ENCODE measurements around the gene ST3GAL2.
"Not testable (repeated sequence)": the region's sequence is repeated elsewhere in the genome, so short reads cannot be mapped to it uniquely, and the experiment has no call there.

Gene ST3GAL2

GRCh38 chr16:70453117-70453891, 14.4 kb upstream of the ST3GAL2 start:
- ATAC-seq (no peak), DNase-seq (ENCODE audit: low spot score in 2 of 2) (no peak)
- H3K4me3 Mint-ChIP-seq = peak overlapping the region; percentile 81
- no peaks in the 10 kb centered on the region for H3K36me3 Mint-ChIP-seq
- H3K4me1 Mint-ChIP-seq = peaks cover 13% of the 10 kb centered on the region
- H3K9me3 Mint-ChIP-seq = no peaks in the 10 kb centered on the region
- peak overlapping the region; percentile 94 for H3K27ac Mint-ChIP-seq

GRCh38 chr16:70451004-70451340, 12.1 kb upstream of the ST3GAL2 start:
- ATAC-seq, H3K4me3 Mint-ChIP-seq: not testable (repeated sequence)

GRCh38 chr16:70450142-70451003, 11.5 kb upstream of the ST3GAL2 start:
- not testable (repeated sequence) for H3K36me3 Mint-ChIP-seq; H3K4me3 Mint-ChIP-seq; H3K27ac Mint-ChIP-seq; ATAC-seq; H3K4me1 Mint-ChIP-seq; H3K9me3 Mint-ChIP-seq; DNase-seq (ENCODE audit: low spot score in 2 of 2)

More at GRCh38 chr16:70451004-70451340, 12.1 kb upstream of the ST3GAL2 start:
- H3K27ac Mint-ChIP-seq; H3K4me1 Mint-ChIP-seq; H3K36me3 Mint-ChIP-seq; H3K9me3 Mint-ChIP-seq; DNase-seq (ENCODE audit: low spot score in 2 of 2): not testable (repeated sequence)

DNA sequence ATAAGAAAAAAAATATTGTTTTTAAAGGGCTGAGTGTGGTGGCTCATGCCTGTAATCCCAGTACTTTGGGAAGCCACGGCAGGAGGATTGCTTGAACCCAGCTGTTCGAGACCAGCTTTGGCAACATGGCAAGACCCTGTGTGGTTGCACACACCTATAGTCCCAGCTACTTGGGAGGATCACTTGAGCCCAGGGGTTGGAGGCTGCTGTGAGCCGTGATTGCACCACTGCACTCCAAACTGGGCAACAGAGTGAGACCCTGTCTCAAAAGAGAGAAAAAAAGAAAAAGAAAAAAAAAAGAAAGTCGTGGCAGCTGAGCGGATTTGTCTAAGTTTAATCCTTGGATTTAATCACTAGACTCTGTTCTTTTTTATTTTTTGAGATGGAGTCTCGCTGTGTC, 9.2 kb upstream of the ST3GAL2 start:
- H3K36me3 Mint-ChIP-seq = no peaks in the 10 kb centered on the region
- no peaks in the 10 kb centered on the region for H3K4me1 Mint-ChIP-seq
- DNase-seq (ENCODE audit: low spot score in 2 of 2) (no peak), ATAC-seq (no peak)
- no peak overlapping the region for H3K4me3 Mint-ChIP-seq
- H3K27ac Mint-ChIP-seq = no peak overlapping the region
- H3K9me3 Mint-ChIP-seq = no peaks in the 10 kb centered on the region

- no peaks in the 10 kb centered on the region for H3K9me3 Mint-ChIP-seq
- no peak overlapping the region for H3K27ac Mint-ChIP-seq
- ATAC-seq (no peak), DNase-seq (ENCODE audit: low spot score in 2 of 2) (no peak)
- H3K36me3 Mint-ChIP-seq = no peaks in the 10 kb centered on the region
- no peak overlapping the region for H3K4me3 Mint-ChIP-seq
- peaks cover 1% of the 10 kb centered on the region for H3K4me1 Mint-ChIP-seq
Measured at GRCh38 chr16:70444249-70445063, 5.6 kb upstream of the ST3GAL2 start.

GRCh38 chr16:70442344-70442743, 3.4 kb upstream of the ST3GAL2 start:
- ATAC-seq = no peak
- peaks cover 17% of the 10 kb centered on the region for H3K4me1 Mint-ChIP-seq
- no peak for DNase-seq (ENCODE audit: low spot score in 2 of 2)
- H3K36me3 Mint-ChIP-seq = peaks cover 10% of the 10 kb centered on the region
- no peak overlapping the region for H3K27ac Mint-ChIP-seq
- no peak overlapping the region for H3K4me3 Mint-ChIP-seq
- no peaks in the 10 kb centered on the region for H3K9me3 Mint-ChIP-seq

GRCh38 chr16:70441406-70441990, 2.6 kb upstream of the ST3GAL2 start:
- no peak for DNase-seq (ENCODE audit: low spot score in 2 of 2)
- Mint-ChIP-seq H3K9me3 (no peaks in the 10 kb centered on the region), H3K4me3 (no peak overlapping the region), H3K4me1 (peaks cover 26% of the 10 kb centered on the region), H3K27ac (no peak overlapping the region), H3K36me3 (peaks cover 10% of the 10 kb centered on the region)
- ATAC-seq = no peak

DNA sequence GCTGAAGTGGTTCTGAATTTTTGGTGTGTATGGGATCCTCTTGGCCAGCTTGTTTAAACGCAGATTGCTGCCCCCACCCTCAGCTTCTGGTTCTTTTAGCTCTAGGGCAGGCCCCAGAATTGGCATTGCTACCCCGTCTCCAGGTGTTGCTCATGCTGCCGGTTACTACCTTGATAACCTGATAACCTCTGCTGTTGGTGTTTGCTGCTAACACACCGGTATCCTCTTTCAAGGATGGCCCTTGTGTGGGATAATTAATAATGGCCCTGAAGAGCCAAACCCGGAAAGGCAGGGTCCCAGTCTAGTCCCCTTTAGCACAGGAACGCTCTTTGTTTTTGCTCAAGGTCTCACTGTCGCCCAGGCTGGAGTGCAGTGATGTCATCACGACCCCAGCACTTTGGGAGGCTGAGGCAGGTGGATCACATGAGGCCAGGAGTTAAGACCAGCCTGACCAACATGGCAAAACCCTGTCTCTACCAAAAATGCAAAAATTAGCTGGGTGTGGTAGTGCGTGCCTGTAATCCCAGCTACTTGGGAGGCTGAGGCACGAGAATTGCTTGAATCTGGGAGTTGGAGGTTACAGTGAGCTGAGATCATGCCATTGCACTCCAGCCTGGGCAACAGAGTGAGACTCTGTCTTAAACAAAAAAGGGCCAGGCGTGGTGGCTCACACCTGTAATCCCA, 1.3 kb upstream of the ST3GAL2 start:
- peak overlapping the region; percentile 82 for H3K27ac Mint-ChIP-seq
- ATAC-seq = no peak
- peaks cover 10% of the 10 kb centered on the region for H3K36me3 Mint-ChIP-seq
- H3K4me1 Mint-ChIP-seq = peaks cover 28% of the 10 kb centered on the region
- DNase-seq (ENCODE audit: low spot score in 2 of 2) = no peak
- H3K9me3 Mint-ChIP-seq = no peaks in the 10 kb centered on the region
- peak overlapping the region; percentile 100 for H3K4me3 Mint-ChIP-seq

- ATAC-seq (peak; percentile 1), DNase-seq (ENCODE audit: low spot score in 2 of 2) (no peak)
- no peaks in the 10 kb centered on the region for H3K9me3 Mint-ChIP-seq
- H3K36me3 Mint-ChIP-seq = peaks cover 18% of the 10 kb centered on the region
- peak overlapping the region; percentile 97 for H3K27ac Mint-ChIP-seq
- peak overlapping the region; percentile 100 for H3K4me3 Mint-ChIP-seq
- H3K4me1 Mint-ChIP-seq = peaks cover 35% of the 10 kb centered on the region
Measured at GRCh38 chr16:70438585-70438968, 323 bp downstream of the ST3GAL2 start.

GRCh38 chr16:70437582-70438557, 1.0 kb downstream of the ST3GAL2 start:
- Mint-ChIP-seq H3K4me3 (peak overlapping the region; percentile 100), H3K9me3 (no peaks in the 10 kb centered on the region), H3K27ac (peak overlapping the region; percentile 97), H3K36me3 (peaks cover 18% of the 10 kb centered on the region), H3K4me1 (peaks cover 42% of the 10 kb centered on the region)
- ATAC-seq (no peak), DNase-seq (ENCODE audit: low spot score in 2 of 2) (peak in 1 of 2 donors; percentile 59)

- H3K27ac Mint-ChIP-seq = peak overlapping the region; percentile 97
- peaks cover 18% of the 10 kb centered on the region for H3K36me3 Mint-ChIP-seq
- H3K4me1 Mint-ChIP-seq = peaks cover 47% of the 10 kb centered on the region
- ATAC-seq = no peak
- DNase-seq (ENCODE audit: low spot score in 2 of 2) = no peak
- peak overlapping the region; percentile 100 for H3K4me3 Mint-ChIP-seq
- no peaks in the 10 kb centered on the region for H3K9me3 Mint-ChIP-seq
Measured at GRCh38 chr16:70437017-70437581, 1.8 kb downstream of the ST3GAL2 start.

DNA sequence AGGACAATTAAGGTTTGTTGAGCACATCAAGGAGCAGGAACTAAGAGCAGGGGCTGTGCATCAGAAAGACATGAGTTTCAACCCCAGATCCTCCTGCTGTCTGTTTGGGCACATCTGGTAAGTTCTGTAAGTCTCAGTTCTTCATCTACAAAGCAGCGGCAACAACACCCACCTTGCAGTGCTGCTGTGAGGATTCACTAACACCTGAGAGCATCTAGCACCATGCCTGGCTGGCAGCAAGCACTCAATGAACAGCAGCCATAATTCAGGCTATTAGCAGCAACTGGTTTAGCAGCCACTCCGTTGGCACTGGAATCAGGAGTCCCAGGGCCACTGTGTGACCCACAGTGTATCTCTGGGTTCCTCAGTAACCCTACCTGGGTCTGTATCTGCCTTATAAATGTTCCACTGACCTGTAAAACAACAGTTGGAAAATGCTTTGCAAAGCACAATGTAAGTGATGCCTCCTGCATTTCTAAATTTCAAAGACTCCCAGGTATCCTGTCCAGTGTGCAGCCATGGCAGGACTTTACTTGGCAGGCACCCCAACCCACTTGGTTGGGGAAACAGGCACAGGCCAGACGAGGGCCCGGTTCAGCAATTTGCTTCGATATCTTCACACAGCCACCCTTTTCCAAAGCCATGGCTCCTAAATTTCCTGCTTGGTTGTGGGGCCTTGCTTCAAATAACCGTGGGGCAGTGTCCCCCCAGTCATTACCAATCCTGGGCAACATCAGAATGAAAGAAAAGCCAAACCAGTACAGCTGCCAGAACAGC, 4.2 kb downstream of the ST3GAL2 start:
- no peak for ATAC-seq
- no peaks in the 10 kb centered on the region for H3K9me3 Mint-ChIP-seq
- no peak for DNase-seq (ENCODE audit: low spot score in 2 of 2)
- peaks cover 61% of the 10 kb centered on the region for H3K4me1 Mint-ChIP-seq
- H3K36me3 Mint-ChIP-seq = peaks cover 18% of the 10 kb centered on the region
- no peak overlapping the region for H3K4me3 Mint-ChIP-seq
- H3K27ac Mint-ChIP-seq = no peak overlapping the region
